ENCODE data around the gene PDZRN3.

DNA sequence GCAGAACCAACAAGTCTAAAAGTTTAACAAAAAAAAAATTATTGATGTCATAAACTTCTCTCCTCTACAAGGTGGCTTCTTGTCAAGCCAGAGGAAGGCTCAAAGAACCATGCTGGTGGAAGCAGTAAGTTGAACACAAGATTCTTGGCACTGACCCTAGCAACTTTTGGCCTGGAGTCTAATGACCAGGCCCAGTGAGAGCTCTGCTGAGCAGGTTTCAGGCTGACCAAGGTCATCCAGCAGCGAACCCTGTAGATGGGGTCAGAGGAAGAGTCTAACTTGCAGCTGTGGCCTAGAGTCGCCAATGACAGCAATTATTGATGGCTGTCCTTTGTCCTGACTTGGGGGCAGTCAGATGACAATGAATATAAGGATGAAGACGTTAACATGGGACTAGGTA lies 43.1 kb upstream of the PDZRN3 start:
- TF ChIP-seq, protein P1, sequence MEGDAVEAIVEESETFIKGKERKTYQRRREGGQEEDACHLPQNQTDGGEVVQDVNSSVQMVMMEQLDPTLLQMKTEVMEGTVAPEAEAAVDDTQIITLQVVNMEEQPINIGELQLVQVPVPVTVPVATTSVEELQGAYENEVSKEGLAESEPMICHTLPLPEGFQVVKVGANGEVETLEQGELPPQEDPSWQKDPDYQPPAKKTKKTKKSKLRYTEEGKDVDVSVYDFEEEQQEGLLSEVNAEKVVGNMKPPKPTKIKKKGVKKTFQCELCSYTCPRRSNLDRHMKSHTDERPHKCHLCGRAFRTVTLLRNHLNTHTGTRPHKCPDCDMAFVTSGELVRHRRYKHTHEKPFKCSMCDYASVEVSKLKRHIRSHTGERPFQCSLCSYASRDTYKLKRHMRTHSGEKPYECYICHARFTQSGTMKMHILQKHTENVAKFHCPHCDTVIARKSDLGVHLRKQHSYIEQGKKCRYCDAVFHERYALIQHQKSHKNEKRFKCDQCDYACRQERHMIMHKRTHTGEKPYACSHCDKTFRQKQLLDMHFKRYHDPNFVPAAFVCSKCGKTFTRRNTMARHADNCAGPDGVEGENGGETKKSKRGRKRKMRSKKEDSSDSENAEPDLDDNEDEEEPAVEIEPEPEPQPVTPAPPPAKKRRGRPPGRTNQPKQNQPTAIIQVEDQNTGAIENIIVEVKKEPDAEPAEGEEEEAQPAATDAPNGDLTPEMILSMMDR (IDR thresholded peaks at IDR 0.05; ENCODE audit: insufficient read depth, low read length): no peak
- TF ChIP-seq SPI1 (IDR thresholded peaks at IDR 0.05; ENCODE audit: borderline replicate concordance, low read depth) (no peak), POLR2AphosphoS5 (IDR thresholded peaks at IDR 0.05; ENCODE audit: low read depth) (no peak), GABPA (IDR thresholded peaks at IDR 0.05; ENCODE audit: low read depth) (no peak)
- TF ChIP-seq, protein P2, sequence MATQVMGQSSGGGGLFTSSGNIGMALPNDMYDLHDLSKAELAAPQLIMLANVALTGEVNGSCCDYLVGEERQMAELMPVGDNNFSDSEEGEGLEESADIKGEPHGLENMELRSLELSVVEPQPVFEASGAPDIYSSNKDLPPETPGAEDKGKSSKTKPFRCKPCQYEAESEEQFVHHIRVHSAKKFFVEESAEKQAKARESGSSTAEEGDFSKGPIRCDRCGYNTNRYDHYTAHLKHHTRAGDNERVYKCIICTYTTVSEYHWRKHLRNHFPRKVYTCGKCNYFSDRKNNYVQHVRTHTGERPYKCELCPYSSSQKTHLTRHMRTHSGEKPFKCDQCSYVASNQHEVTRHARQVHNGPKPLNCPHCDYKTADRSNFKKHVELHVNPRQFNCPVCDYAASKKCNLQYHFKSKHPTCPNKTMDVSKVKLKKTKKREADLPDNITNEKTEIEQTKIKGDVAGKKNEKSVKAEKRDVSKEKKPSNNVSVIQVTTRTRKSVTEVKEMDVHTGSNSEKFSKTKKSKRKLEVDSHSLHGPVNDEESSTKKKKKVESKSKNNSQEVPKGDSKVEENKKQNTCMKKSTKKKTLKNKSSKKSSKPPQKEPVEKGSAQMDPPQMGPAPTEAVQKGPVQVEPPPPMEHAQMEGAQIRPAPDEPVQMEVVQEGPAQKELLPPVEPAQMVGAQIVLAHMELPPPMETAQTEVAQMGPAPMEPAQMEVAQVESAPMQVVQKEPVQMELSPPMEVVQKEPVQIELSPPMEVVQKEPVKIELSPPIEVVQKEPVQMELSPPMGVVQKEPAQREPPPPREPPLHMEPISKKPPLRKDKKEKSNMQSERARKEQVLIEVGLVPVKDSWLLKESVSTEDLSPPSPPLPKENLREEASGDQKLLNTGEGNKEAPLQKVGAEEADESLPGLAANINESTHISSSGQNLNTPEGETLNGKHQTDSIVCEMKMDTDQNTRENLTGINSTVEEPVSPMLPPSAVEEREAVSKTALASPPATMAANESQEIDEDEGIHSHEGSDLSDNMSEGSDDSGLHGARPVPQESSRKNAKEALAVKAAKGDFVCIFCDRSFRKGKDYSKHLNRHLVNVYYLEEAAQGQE (IDR thresholded peaks at IDR 0.05; ENCODE audit: insufficient replicate concordance, low read depth): no peak
